HepG2 (cell line): ENCODE measurements around the gene NIT2. TPM values are rescaled to one million over a fixed set of nuclear protein-coding genes. Genes with fewer than 3 reads are reported as not detected.

Source experiments
- ATM ChIP-seq: fragments of 450-650 bp; IDR thresholded peaks from 2 replicates; pipeline ENCODE4 v1.7.1; 2017; ENCODE audit warnings: mild to moderate bottlenecking, borderline replicate concordance
- HOXA7 ChIP-seq: sonication (generic); formaldehyde crosslinking; IDR thresholded peaks from 2 replicates; pipeline ENCODE4 v1.8.1; 2022; ENCODE audit warnings: mild to moderate bottlenecking, missing genetic modification reagents, moderate library complexity
- ISX ChIP-seq: sonication (generic); formaldehyde crosslinking; conservative IDR thresholded peaks from 2 replicates; pipeline ENCODE4 v1.5.0; 2020; ENCODE audit warnings: missing genetic modification reagents
- SP2 ChIP-seq: sonication (generic); formaldehyde crosslinking; IDR thresholded peaks from 2 replicates; pipeline ENCODE4 v1.5.1; 2020; ENCODE audit warnings: mild to moderate bottlenecking, missing genetic modification reagents
- TAF1 ChIP-seq: sonication (generic); formaldehyde crosslinking; IDR thresholded peaks from 2 replicates; pipeline ENCODE4 v1.4.0; 2020; ENCODE audit warnings: missing genetic modification reagents
- ZNF10 ChIP-seq: sonication (generic); formaldehyde crosslinking; IDR thresholded peaks from 2 replicates; pipeline ENCODE4 v1.4.0; 2020; ENCODE audit warnings: mild to moderate bottlenecking, low read depth, missing genetic modification reagents, borderline replicate concordance
- ZNF253 ChIP-seq: sonication (generic); formaldehyde crosslinking; IDR thresholded peaks from 2 replicates; pipeline ENCODE4 v1.8.0; 2022; ENCODE audit warnings: mild to moderate bottlenecking, missing genetic modification reagents, borderline replicate concordance
- ZNF329 ChIP-seq: sonication (generic); formaldehyde crosslinking; IDR thresholded peaks from 2 replicates; pipeline ENCODE4 v1.9.0; 2021; ENCODE audit warnings: low read depth, mild to moderate bottlenecking, missing genetic modification reagents
- ZNF720 ChIP-seq: sonication (generic); formaldehyde crosslinking; IDR thresholded peaks from 2 replicates; pipeline ENCODE4 v1.4.0; 2020; ENCODE audit warnings: missing genetic modification reagents
- ZNF749 ChIP-seq: sonication (generic); formaldehyde crosslinking; IDR thresholded peaks from 2 replicates; pipeline ENCODE4 v1.8.0; 2022; ENCODE audit warnings: mild to moderate bottlenecking, missing genetic modification reagents, moderate library complexity, borderline replicate concordance
- ZNF773 ChIP-seq: sonication (generic); formaldehyde crosslinking; IDR thresholded peaks from 2 replicates; pipeline ENCODE4 v1.4.0; 2020; ENCODE audit warnings: missing genetic modification reagents, borderline replicate concordance
- polyA plus RNA-seq, 8 experiments: library from polyadenylated mRNA; depleted of rRNA in 3 of 8; stranded (reverse) in 7 of 8; unstranded in 1 of 8; fragments of >200 nt; fragmentation: Illumina TruSeq in 4 of 8; extraction: Trizol in 4 of 8; gene quantifications; 2 replicates each; pipeline versions ENCODE4 v1.2.1 to v1.2.3, GENCODE V29; 2011 to 2016; ENCODE audit warnings: low read depth in 4 of 8, missing spikeins in 1 of 8, mixed read lengths in 1 of 8; ENCODE audit not compliant: insufficient read depth in 1 of 8
- total RNA-seq, 5 experiments: library from RNA; depleted of rRNA; stranded (reverse); fragments of >200 nt; fragmentation: Illumina TruSeq; extraction: Trizol; gene quantifications; 2 replicates each; pipeline ENCODE4 v1.2.3, GENCODE V29; 2016; ENCODE audit warnings: low read depth in 1 of 5
- TF ChIP-seq, protein P1 (sequence below): sonication (generic); formaldehyde crosslinking; IDR thresholded peaks from 2 replicates; pipeline ENCODE4 v1.4.0; 2020; ENCODE audit warnings: mild to moderate bottlenecking, missing genetic modification reagents
- TF ChIP-seq, protein P2 (sequence below), 2 experiments: sonication (generic) in 1 of 2; formaldehyde crosslinking in 1 of 2; IDR thresholded peaks; 2 replicates each; pipeline versions ENCODE4 v1.4.0 to v1.6.1; 2018 to 2020; ENCODE audit warnings: missing genetic modification reagents in 2 of 2, borderline replicate concordance in 1 of 2, low read depth in 1 of 2, mild to moderate bottlenecking in 1 of 2, missing biosample characterization in 1 of 2

Gene NIT2
- total and polyA plus RNA-seq, 2 of the 13 experiments (the other 11 are each of a cell fraction or from before 2014, with no cell fraction given) = 43.4 to 49.1 TPM

DNA sequence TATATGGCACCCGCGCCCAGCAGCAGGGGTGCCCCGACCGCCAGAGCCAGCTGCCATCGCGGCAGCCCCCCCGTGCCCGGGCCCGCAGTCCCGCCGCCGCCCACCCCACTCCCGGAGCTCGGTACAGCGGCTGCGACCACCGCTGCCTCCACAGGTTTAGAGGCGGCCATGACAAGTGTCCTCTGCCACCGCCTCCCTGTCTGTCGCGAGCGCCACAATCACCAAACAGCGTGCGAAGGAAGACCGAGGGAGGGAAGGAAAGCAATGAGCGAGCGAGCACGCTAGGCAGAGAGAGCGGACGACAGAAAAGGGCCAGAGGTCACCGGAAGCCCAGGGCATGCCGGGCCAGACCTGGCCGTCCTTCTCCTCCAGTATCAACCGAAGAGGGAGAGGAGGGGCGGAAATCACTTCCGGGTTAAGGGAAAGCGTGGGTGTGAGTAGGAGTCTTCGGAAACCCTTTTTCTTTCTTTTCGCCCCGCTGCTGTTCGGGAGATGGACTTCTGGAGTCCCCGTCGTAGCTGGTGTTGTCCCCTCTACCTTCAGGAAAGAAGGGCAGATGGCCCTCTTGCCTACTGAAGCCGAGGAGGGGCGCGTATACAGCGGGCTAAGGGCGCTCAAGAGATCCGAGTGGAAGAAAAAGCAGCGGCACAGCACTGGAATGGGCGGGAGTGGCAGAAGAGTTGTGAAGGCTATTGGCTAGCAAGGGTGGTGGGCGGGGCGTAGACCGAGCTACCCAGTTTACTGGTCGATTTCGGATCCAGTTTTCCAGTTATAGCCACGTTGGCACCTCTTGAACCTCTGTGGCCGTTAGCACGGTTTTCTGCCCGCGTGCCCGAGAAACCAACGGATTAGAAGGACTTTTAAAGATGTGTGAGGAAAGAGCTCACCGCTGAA is 66.5 kb downstream of the NIT2 start, which contains the start of the genes LNP1 and TOMM70 (continued):
- TF ChIP-seq ZNF749 (CRISPR knock-in tag) (no peak; the same call in none of the 2 replicates), ZNF10 (CRISPR knock-in tag) (no peak), ZNF720 (CRISPR knock-in tag) (no peak), TAF1 (CRISPR knock-in tag) (peak; percentile 82), HOXA7 (CRISPR knock-in tag) (no peak), ATM (no peak), ZNF773 (CRISPR knock-in tag) (peak; percentile 41; the same call in 1 of the 2 replicates), ZNF329 (CRISPR knock-in tag) (peak; percentile 44; the same call in 1 of the 2 replicates), ZNF253 (CRISPR knock-in tag) (0 out of 2 replicates have a peak, but pooled peaks have one; percentile 84), ISX (CRISPR knock-in tag) (no peak), SP2 (CRISPR knock-in tag) (peak; percentile 78)
- TF ChIP-seq, protein P1, sequence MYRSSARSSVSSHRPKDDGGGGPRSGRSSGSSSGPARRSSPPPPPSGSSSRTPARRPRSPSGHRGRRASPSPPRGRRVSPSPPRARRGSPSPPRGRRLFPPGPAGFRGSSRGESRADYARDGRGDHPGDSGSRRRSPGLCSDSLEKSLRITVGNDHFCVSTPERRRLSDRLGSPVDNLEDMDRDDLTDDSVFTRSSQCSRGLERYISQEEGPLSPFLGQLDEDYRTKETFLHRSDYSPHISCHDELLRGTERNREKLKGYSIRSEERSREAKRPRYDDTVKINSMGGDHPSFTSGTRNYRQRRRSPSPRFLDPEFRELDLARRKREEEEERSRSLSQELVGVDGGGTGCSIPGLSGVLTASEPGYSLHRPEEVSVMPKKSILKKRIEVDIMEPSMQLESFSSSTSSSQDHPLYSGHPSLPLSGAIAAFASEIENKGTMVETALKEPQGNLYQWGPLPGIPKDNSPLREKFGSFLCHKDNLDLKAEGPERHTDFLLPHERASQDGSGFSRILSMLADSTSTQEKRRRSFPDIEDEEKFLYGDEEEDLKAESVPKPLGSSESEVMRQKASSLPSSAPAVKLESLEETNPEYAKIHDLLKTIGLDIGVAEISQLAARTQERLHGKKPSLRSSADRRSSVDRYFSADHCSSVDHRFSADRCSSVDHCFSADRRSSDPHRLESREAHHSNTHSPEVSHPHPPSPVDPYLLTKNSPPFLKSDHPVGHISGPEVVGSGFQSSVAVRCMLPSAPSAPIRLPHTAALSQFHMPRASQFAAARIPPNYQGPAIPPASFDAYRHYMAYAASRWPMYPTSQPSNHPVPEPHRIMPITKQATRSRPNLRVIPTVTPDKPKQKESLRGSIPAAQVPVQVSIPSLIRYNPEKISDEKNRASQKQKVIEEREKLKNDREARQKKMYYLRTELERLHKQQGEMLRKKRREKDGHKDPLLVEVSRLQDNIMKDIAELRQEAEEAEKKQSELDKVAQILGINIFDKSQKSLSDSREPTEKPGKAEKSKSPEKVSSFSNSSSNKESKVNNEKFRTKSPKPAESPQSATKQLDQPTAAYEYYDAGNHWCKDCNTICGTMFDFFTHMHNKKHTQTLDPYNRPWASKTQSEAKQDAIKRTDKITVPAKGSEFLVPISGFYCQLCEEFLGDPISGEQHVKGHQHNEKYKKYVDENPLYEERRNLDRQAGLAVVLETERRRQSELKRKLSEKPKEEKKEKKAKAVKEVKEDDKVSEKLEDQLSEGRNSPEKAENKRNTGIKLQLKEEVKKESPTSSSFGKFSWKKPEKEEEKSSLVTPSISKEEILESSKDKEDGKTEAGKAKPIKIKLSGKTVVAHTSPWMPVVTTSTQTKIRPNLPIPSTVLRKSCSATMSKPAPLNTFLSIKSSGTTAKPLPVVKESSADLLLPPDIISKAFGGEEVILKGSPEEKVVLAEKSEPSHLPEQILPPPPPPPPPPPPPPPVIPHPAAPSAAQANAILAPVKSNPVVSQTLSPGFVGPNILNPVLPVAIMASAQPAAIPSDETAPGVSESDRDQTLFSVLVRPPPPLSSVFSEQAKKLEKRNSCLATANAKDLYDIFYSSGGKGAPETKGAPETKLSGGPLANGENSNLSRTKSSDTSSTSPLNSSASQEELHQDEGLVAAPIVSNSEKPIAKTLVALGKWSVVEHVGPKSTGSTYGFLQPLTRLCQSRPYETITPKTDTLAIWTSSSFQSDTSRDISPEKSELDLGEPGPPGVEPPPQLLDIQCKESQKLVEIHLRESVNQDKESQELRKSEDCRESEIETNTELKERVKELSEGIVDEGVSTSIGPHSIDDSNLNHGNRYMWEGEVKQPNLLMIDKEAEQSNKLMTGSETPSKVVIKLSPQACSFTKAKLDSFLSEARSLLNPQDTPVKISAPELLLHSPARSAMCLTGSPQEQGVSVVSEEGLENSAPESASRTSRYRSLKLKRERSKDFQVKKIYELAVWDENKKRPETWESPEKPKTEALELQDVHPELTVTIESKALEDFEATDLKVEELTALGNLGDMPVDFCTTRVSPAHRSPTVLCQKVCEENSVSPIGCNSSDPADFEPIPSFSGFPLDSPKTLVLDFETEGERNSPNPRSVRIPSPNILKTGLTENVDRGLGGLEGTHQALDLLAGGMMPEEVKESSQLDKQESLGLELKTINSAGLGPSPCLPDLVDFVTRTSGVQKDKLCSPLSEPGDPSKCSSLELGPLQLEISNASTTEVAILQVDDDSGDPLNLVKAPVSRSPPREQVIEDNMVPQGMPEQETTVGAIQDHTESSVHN (CRISPR knock-in tag) = no peak
- TF ChIP-seq, protein P2, sequence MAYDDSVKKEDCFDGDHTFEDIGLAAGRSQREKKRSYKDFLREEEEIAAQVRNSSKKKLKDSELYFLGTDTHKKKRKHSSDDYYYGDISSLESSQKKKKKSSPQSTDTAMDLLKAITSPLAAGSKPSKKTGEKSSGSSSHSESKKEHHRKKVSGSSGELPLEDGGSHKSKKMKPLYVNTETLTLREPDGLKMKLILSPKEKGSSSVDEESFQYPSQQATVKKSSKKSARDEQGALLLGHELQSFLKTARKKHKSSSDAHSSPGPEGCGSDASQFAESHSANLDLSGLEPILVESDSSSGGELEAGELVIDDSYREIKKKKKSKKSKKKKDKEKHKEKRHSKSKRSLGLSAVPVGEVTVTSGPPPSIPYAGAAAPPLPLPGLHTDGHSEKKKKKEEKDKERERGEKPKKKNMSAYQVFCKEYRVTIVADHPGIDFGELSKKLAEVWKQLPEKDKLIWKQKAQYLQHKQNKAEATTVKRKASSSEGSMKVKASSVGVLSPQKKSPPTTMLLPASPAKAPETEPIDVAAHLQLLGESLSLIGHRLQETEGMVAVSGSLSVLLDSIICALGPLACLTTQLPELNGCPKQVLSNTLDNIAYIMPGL (CRISPR knock-in tag; IDR thresholded peaks at IDR 0.05; ENCODE audit: borderline replicate concordance in 1 of 2, low read depth in 1 of 2) = peak in 1 of 2 experiments; percentile 91
